ENCODE results near the gene MORN1. TPM values are rescaled to one million over a fixed set of nuclear protein-coding genes. Genes with fewer than 3 reads are reported as not detected.

MORN1 gene
- total and polyA plus RNA-seq, 2 experiments from 2014 or later = 4.5 to 9.4 TPM

DNA sequence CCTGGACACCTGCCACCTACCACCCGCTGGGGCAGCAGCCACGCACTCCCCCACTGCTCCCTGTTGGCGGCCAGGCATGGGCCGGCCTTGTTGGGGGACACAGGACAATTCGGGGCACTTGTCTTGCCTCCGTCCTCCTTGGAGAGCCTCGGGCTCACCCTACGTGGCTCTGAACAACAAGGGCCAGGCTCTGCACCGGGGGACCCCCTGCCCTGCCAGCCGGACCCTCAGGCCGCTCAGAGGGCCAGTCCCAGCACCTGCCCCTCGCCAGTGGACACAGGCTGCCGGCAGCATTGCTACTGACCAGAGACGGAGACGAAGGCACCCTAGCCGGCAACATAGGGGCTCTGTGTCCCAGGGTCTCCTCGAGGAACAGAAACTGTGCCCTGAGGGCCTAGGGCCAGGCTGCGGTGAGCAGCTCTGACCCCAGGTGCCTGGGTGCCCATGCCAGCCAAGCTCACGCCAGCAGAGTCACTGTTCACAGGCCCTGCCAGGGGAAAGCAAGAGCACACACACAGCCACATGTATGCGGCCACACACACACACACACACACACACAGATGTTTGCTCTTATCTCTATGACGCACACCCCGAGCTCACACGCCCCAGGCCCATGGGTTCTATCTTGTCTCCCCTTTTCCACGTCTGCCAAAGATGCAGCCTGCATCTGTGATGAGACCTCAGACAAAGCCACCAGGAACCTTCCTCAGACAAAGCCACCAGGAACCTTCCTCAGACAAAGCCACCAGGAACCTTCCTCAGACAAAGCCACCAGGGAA lies 45.9 kb downstream of the MORN1 start:
- Histone ChIP-seq H3K36me3 (replicated peaks; ENCODE audit: insufficient read depth, low read depth) (no peaks in the 10 kb centered on the region), H3K79me2 (no peaks in the 10 kb centered on the region), H3K4me3 (no peak overlapping the region), H3K4me2 (no peak overlapping the region), H3K27ac (no peak overlapping the region), H3K27me3 (no peaks in the 10 kb centered on the region), H3K9me3 (ENCODE audit: low read depth) (no peaks in the 10 kb centered on the region), H3K4me1 (ENCODE audit: insufficient read depth) (no peaks in the 10 kb centered on the region), H3K9me2 (replicated peaks; ENCODE audit: insufficient read depth) (no peaks in the 10 kb centered on the region), H4K20me1 (ENCODE audit: insufficient read depth, poor library complexity, severe bottlenecking) (no peaks in the 10 kb centered on the region), H2AFZ (no peak overlapping the region)
- 93% methylated on average over 24 of the region's 24 CpGs for WGBS (ENCODE audit: low lambda C conversion rate, missing lambda C conversion rate)
- no peak for DNase-seq (ENCODE audit: low spot score)
- TF ChIP-seq, protein P1, sequence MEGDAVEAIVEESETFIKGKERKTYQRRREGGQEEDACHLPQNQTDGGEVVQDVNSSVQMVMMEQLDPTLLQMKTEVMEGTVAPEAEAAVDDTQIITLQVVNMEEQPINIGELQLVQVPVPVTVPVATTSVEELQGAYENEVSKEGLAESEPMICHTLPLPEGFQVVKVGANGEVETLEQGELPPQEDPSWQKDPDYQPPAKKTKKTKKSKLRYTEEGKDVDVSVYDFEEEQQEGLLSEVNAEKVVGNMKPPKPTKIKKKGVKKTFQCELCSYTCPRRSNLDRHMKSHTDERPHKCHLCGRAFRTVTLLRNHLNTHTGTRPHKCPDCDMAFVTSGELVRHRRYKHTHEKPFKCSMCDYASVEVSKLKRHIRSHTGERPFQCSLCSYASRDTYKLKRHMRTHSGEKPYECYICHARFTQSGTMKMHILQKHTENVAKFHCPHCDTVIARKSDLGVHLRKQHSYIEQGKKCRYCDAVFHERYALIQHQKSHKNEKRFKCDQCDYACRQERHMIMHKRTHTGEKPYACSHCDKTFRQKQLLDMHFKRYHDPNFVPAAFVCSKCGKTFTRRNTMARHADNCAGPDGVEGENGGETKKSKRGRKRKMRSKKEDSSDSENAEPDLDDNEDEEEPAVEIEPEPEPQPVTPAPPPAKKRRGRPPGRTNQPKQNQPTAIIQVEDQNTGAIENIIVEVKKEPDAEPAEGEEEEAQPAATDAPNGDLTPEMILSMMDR (IDR thresholded peaks at IDR 0.05; ENCODE audit: poor library complexity) = no peak
- no peak for TF ChIP-seq EZH2phosphoT487 (IDR thresholded peaks at IDR 0.05; ENCODE audit: low read depth, severe bottlenecking, unreplicated experiment)
- no peak for TF ChIP-seq EZH2 (IDR thresholded peaks at IDR 0.05; ENCODE audit: borderline replicate concordance)

DNA sequence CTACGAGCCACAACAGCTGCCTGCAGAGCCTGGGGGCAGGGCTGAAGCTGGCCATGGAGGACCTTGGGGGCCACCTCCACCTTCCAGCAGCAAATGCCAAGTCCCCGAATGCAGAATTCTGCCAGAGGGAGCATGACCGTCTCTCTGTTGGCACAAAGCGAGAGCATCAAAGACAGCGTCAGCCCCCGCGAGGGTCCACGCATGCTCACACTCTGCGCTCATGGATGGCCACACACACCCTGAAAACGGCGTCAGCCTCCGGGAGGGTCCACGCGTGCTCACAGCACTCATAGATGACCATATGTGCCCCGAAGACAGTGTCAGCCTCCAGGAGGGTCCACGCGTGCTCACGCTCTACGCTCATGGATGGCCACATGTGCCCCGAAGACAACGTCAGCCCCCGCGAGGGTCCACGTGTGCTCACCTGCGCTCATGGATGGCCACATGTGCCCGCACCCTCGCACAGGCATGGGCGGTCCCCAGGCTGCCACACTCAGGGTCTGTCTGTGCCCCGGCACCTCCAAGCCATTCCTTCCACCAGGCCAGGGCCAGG lies 46.5 kb downstream of the MORN1 start:
- TF ChIP-seq, protein P1 (IDR thresholded peaks at IDR 0.05; ENCODE audit: poor library complexity) = no peak
- TF ChIP-seq EZH2 (IDR thresholded peaks at IDR 0.05; ENCODE audit: borderline replicate concordance) (no peak), EZH2phosphoT487 (IDR thresholded peaks at IDR 0.05; ENCODE audit: low read depth, severe bottlenecking, unreplicated experiment) (no peak)
- H3K4me1 ChIP-seq (ENCODE audit: insufficient read depth) = no peaks in the 10 kb centered on the region
- no peak overlapping the region for H3K4me2 ChIP-seq
- H3K79me2 ChIP-seq = no peaks in the 10 kb centered on the region
- no peaks in the 10 kb centered on the region for H3K36me3 ChIP-seq (replicated peaks; ENCODE audit: insufficient read depth, low read depth)
- no peaks in the 10 kb centered on the region for H4K20me1 ChIP-seq (ENCODE audit: insufficient read depth, poor library complexity, severe bottlenecking)
- H3K9me3 ChIP-seq (ENCODE audit: low read depth) = no peaks in the 10 kb centered on the region
- H2AFZ ChIP-seq = no peak overlapping the region
- no peak overlapping the region for H3K4me3 ChIP-seq
- DNase-seq (ENCODE audit: low spot score) = no peak
- H3K27me3 ChIP-seq = no peaks in the 10 kb centered on the region
- 95% methylated on average over 29 of the region's 29 CpGs for WGBS (ENCODE audit: low lambda C conversion rate, missing lambda C conversion rate)
- no peak overlapping the region for H3K27ac ChIP-seq
- no peaks in the 10 kb centered on the region for H3K9me2 ChIP-seq (replicated peaks; ENCODE audit: insufficient read depth)

DNA sequence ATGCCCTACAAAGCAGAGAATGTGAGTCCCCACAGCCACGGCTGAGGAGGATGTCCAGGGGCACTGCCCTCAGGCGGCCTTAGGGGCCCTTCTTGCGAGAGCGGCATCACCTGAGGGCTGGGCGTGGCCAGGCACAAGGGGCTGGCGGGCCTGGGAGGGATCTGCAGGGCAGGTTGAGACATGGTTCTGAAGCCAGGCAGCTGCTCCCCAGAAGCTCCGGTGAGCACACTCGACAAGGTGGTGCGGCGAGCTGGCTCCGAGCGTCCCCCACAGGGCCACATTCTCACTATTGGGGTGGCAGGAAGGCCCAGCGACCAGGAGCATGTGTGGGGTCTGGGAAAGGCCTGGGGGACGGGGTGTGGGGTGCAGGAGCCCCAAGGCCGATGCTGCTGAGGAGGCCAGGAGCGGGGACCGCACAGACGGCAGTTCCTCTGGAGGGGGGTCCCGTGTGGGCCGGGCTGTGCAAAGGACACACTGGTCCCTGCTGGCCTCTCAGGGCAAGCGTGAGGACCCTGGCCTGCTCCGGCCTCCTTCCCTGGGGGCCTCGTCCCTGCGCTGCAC lies 47.2 kb downstream of the MORN1 start:
- Histone ChIP-seq H3K9me3 (ENCODE audit: low read depth) (no peaks in the 10 kb centered on the region), H3K4me2 (no peak overlapping the region), H3K36me3 (replicated peaks; ENCODE audit: insufficient read depth, low read depth) (no peaks in the 10 kb centered on the region), H3K79me2 (no peaks in the 10 kb centered on the region), H3K4me3 (no peak overlapping the region), H4K20me1 (ENCODE audit: insufficient read depth, poor library complexity, severe bottlenecking) (no peaks in the 10 kb centered on the region), H3K4me1 (ENCODE audit: insufficient read depth) (no peaks in the 10 kb centered on the region), H3K27me3 (no peaks in the 10 kb centered on the region), H3K27ac (no peak overlapping the region), H2AFZ (no peak overlapping the region), H3K9me2 (replicated peaks; ENCODE audit: insufficient read depth) (no peaks in the 10 kb centered on the region)
- 91% methylated on average over 24 of the region's 24 CpGs for WGBS (ENCODE audit: low lambda C conversion rate, missing lambda C conversion rate)
- no peak for DNase-seq (ENCODE audit: low spot score)
- no peak for TF ChIP-seq EZH2phosphoT487 (IDR thresholded peaks at IDR 0.05; ENCODE audit: low read depth, severe bottlenecking, unreplicated experiment)
- TF ChIP-seq EZH2 (IDR thresholded peaks at IDR 0.05; ENCODE audit: borderline replicate concordance) = no peak
- TF ChIP-seq, protein P1 (IDR thresholded peaks at IDR 0.05; ENCODE audit: poor library complexity) = no peak

All from hepatocyte (in vitro differentiated cells).